HG03521 (cell line): ENCODE data around the gene ZP3.
A peak's percentile ranks its signal among the peaks of the same experiment; 100 is the strongest.
"Not testable (repeated sequence)": the region's sequence is repeated elsewhere in the genome, so short reads cannot be mapped to it uniquely, and the experiment has no call there.

Experiments
- ATAC-seq: cut with Tn5 transposase; IDR thresholded peaks from one replicate; pipeline ENCODE4 v1.9.1; 2021; ENCODE audit warnings: mild to moderate bottlenecking, moderate library complexity; ENCODE audit not compliant: unreplicated experiment

Gene ZP3

DNA sequence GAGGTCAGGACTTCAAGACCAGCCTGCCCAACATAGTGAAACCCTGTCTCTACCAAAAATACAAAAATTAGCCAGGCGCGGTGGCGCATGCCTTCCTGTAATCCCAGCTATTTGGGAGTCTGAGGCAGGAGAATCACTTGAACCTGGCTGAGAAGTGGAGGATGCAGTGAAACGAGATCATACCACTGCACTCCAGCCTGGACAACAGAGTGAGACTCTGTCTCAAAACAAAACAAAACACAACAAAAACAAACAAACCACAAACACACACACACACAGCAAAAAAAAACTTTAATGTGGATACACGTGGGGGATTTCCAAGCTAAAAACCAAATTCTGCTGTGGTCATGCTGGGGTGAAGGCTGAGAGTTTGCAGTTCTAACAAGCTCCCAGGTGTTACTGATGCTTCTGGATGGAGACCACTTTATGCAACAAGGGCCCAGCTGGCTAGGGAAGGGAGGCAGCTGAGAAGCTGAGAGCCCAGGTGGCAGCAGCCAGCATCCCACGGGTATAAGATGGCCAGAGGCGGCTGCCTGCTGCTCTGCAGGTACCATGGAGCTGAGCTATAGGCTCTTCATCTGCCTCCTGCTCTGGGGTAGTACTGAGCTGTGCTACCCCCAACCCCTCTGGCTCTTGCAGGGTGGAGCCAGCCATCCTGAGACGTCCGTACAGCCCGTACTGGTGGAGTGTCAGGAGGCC, at the start of gene ZP3:
Gene ZP3, plus strand, starts transcription at position 538 of the 699 bp plus-strand sequence. Its CDS starts 15 bp downstream, at position 553.
- no peak for ATAC-seq

DNA sequence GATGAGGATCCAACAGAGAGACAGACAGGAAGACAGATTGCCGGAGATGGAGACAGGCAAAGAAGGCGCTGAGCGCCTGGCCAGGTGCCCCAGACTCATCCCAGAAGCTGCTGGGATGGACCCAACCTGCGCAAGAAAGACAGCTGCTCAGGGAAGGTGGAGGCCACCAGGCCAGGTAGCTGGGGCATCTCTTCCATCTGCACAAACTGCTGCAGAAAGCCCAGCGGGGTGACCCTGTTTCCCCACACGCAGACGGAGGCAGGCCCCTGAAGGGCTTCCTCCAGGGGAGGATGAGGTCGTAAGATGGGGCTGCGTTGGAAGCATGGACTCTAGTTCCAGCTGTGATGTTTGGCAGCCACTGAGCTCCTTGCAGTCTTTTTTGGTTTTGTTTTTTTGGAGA, 49.5 kb upstream of the ZP3 start:
- no peak for ATAC-seq

DNA sequence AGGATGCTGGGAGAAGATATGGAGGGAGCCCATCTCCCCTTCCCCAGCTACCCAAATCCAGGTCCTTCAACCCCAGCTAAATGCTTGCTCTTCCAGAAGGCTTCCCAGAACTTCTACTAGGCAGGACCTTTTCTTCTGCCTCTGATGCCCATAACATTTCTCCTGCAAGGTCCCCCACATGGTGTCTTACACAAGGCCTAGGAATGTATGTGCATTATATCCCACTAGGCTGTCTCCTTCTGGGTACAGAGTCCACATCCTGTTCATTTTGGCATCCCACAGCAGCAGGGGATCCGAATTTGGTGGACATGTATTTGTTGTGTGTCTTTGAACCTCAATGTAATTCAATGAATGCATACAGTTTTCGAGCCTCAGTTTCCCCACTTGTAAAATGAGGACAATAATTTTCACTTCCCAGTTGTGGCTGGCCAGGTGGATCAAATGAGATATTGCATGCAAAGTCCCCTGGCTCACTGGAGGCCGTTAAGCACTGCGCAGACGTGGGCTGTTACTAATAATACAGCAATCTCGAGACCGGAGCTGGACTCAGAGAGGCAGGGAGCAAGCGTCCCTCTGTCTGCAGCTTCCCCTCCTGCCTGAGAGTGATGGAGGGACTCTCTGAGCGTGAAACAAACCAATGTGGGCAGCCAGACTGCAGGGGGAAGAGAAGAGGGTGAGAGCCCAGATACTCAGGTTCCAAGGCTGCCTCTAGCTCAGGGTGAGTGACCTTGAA, 47.4 kb upstream of the ZP3 start:
- no peak for ATAC-seq

DNA sequence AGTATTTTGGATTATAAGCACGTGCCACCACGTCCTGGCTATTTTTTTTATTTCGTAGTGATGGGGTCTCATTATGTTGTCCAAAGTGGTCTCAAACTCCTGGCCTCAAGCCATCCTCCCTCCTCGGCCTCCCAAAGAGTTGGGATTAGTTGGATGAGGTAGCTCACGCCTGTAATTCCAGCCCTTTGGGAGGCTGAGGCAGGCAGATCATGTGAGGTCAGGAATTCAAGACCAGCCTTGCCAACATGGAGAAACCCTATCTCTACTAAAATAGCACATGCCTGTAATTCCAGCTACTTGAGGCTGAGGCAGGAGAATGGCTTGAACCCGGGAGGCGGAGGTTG, 44.2 kb upstream of the ZP3 start:
- ATAC-seq, result no peak

DNA sequence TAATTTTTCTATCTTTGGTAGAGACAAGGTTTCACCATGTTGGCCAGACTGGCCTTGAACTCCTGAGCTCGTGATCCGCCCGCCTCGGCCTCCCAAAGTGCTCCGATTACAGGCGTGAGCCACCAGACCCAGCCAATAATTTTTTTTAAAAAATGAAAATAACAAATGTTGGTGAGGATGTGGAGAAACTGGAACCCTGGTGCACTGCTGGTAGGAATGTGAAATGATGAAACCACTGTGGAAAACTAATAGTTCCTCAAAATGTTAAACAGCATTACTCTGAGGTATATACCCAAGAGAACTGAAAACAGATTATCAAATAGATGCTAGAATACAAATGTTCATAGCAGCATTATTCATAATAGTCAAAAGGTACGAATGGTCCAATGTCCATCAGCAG, 42.9 kb upstream of the ZP3 start:
- ATAC-seq, result no peak

DNA sequence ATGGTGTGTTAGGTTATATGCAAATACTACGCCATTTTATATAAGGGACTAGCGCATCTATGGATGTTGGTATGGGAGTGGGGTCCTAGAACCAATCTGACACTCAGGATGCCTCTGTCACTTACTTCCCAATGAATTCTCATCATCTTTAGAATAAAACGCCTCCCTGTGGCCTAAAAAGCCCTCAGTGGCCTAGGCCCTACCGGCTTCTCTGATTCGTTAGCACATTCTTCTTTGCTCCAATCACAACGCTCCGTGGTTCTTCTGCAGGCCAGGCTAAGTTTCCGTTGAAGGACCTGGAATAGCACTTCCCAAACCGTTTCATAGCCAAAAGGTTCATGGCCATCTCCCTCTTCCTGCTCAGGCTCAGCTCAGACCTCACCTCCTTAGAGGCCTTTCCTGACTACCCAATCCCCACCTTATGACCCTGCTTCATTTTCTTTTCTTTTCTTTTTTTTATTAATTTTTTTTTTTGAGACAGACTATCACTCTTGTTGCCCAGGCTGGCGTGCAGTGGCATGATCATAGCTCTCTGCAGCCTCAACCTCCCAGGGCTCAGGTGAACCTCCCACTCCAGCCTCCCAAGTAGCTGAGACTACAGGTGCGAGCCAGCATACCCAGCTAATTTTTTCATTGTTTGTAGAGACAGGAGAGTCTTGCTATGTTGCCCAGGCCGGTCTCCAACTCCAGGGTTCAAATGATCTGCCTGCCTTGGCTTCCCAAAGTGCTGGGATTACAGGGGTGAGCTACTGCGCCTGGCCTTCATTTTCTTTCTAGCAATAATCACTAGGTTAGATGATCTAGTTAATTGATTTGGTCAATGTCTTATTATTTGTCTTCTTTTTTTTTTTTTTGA, 41.4 kb upstream of the ZP3 start:
- ATAC-seq, result no peak

DNA sequence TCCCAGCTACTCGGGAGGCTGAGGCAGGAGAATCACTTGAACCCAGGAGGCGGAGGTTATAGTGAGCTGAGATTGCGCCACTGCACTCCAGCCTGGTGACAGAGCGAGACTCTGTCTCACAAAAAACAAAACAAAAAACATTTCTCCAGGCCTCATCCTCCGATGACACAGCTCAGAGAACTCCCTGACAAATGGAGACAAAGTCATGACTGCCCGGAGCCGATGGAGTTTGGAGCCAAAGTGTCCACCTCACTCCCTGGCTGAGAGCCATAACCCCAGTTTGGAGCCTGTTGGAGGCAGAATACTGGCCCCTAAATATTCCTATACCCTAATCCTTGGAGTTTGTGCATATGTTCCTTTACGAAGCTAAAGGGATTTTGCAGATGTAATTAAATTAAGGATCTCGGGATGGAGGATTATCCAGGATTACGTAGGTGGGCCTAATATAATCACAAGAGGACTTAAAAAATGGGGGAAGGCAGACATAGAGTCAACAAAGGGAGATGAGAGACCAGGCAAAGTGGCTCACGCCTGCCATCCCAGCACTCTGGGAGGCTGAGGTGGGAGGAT, 38.0 kb upstream of the ZP3 start:
- no peak for ATAC-seq

DNA sequence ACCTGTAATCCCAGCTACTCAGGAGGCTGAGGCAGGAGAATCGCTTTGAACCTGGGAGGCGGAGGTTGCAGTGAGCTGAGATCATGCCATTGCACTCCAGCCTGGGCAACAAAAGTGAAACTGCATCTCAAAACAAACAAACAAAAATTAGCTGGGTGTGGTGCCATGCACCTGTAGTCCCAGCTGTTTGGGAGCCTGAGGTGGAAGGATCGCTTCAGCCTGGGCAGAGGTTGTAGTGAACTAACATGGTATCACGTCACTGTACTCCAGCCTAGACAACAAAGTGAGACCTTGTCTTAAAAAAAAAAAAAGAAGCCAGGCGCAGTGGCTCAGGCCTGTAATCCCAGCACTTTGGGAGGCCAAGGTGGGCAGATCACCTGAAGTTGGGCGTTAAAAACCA, 37.0 kb upstream of the ZP3 start:
- not testable (repeated sequence) for ATAC-seq

DNA sequence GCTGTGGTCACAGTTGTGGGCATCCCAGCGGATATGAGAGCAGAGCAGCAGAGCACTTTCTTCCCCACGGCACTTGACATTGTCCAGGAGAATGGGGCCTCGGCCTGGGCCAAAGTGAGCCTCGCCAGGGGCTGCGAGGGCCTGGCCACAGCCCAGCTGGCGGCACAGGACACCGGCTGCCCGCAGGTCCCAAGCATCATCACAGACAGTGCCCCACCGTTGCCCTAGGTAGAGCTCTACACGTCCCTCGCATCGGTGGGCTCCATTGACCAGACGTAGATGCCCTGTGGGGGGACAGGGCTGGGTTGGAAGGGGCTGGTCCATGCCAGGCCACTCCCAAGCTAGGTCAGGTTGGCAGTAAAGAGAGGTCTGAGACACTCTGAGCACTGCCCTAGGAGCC, 34.7 kb upstream of the ZP3 start:
- no peak for ATAC-seq

DNA sequence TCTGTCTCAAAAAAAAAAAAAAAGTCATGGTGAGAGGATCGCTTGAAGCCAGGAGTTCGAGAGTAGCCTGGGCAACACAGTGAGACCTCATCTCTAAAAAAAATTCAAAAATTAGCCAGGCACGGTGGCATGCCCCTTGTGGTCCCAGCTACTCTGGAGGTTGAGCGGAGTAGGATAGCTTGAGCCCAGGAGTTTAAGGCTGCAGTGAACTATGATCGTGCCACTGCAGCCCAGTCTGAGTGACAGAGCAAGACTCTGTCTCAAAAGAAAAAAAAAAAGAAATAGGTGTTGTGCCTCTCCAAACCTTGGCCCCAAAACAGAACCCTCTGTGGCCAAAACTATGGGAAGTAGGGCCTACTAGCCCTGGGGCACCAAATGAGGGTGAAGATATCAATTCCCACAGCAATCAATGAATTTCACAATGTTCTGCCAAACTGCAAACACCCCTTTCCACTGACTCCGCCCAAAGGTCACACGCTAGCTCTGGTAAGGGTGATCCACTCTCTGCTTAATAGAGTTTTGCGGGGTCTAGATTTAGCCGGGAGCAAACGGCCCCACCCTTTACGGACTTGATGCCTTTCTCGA, 32.1 kb upstream of the ZP3 start:
- ATAC-seq, result no peak

DNA sequence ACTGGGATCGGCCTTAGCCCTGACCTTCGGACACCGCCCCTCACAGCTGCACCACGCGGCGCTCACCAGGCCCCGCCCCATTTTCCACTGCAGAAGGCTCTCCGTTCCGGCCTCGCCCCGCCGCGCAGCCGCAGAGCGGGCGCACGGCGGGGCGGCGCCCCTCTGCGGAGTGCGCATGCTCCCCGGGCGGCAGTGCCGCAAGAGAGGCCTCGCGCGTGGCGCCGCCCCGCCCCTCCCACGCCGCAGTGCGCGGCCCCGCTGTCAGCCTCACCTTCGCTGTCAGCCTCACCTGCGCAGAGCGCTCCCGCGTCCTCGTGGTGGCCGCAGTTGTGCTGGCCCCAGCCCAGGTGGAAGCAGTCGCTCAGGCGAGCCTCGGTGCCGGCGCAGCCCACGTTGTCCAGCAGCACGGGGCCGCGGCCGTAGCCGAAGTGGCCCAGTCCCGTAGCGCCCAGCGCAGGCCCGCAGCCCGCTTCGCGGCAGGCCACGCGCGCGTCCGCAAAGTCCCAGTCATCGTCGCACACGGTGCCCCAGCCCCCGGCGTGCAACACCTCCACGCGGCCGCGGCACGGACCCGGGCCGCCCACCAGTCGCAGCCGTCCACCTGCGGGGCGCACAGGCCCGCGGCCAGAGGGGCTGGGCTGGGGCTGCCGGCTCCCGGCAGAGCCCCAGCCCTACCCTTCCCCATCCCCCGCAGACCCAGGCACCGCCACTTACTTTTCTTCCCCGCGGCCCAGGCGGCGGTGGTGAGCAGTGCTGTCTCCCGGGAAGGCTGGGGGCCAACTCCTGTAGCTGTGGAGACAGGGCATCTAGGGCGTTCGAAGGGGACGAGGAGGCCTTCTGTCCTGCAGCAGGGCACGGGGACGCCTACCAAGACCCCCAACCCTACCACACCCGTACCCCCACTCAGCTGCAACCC, 31.4 kb upstream of the ZP3 start:
- peak; percentile 85 for ATAC-seq

DNA sequence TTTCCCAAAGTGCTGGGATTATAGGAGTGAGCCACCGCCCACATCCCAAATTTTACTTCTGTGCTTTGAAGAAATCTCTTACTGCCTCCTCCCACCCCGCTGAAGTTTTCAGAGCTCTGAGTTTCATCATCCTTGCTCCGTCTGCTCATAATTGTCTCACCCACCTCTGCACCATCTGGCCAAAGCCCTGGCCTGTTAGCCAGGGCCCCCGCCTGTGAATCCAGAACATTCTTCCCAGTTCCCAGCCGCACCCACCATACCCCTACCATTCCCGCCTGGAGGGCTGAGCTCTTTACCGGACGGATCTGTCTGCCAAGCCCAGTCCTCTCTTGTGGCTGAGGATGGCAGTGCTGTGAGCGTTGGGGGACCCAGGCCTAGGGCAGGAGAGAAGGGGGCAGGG, 29.8 kb upstream of the ZP3 start:
- no peak for ATAC-seq

DNA sequence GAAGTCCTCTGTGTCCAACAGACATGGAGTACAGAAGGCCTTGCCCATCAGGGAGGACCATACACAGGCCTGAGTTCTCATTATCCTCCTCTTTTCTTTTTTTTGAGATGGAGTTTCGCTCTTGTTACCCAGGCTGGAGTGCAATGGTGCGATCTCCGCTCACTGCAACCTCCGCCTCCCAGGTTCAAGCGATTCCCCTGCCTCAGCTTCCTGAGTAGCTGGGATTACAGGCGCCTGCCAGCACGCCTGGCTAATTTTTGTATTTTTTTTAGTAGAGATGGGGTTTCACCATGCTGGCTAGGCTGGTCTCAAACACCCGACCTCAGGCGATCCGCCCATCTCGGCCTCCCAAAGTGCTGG, 29.2 kb upstream of the ZP3 start:
- ATAC-seq, result not testable (repeated sequence)

DNA sequence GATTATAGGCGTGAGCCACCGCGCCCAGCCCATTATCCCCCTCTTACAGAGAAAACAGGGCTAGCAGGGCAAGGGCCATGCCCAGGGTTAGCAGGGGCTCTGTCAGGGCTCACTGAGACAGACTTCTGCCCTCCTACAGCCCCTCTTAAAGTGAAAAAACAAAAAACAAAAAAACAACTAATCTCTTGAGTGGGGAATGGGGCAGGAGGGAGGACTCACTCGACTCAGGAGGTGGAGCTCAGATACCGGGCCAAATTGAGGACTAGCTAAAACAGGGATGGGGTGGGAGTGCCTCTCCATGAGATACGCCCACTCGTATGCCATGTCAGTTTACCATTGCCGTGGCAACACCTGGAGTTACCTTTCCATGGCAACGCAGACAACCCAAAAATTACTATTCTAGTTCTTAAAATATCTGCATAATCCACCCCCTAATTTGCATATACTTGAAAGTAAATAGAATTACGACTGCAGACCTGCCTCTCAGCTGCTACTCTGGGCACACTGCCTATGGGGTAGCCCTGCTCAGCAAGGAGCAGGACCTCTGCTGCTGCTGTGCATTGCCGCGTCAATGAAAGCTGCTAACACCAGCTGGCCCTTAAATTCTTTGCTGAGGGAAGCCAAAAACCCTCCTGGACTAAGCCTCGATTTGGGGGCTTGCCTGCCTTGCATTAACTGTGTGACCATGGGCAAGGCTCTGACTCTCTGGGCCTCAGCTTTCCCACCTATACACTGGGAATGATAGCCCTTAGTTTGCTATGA, 28.6 kb upstream of the ZP3 start:
- no peak for ATAC-seq

DNA sequence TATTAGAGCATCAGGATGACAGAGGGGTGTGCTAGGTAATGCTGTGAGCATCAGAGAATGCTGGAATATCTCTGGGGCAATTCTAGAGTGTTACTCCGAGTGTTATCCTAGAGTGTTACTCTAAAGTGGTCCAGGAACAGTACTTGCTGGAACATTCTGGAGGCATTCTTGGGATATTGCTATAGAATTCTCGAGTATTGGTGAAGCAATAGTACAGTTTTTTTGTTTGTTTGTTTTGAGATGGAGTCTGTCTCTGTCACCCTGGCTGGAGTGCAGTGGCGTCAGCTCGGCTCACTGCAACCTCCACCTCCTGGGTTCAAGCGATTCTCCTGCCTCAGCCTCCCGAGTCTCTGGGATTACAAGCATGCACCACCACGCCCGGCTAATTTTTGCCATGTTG, 27.9 kb upstream of the ZP3 start:
- ATAC-seq, result no peak

DNA sequence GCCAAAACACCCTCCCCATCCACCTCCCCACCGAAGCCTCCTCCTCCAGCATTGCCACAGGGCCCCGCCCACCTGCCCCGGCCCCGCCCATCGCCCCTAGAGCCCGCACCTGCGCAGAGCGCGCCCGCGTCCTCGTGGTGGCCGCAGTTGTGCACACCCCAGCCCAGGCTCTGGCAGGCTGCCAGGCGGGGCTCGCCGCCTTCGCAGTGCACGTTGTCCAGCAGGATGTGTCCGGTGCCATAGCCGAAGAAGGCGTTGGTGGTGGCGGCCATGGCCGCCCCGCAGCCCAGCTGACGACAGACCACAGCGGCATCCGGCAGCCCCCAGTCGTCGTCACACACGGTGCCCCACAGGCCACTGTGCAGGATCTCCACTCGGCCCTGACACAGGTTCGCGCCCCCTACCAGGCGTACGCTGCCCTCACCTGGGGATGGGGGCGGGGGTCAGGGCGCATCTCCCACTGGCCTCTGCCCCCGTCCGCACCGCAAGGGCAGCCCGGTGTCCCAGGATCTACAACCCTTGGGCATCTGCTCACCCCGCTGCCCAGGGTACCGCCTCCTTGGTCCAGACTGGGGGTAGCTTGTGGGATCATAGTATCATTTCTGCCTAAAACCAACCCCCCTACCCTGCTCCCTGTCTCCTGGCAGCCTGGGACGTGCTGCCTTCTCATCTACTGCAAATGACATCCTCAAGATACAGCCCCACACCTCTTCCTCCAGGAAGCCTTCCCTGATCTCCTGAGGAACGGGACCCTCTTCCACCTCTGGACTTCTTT, 27.2 kb upstream of the ZP3 start:
- ATAC-seq, result no peak

DNA sequence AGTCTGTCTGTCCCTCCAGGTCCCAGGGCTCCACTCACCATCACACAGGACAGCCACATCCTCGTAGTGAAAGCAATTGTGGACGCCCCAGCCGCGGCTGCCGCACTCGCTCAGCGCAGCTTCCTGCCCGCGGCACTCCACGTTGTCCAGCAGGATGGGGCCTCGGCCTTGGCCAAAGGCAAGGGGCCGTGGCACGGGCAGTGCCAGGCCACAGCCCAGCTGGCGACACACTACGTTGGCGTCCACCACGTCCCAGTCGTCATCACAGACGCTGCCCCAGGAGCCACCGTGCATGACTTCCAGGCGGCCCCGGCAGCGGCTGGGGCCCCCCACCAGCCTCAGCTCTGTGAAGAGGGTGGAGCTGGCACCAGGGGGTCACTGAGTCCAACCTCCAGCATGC, 24.5 kb upstream of the ZP3 start:
- ATAC-seq, result no peak

DNA sequence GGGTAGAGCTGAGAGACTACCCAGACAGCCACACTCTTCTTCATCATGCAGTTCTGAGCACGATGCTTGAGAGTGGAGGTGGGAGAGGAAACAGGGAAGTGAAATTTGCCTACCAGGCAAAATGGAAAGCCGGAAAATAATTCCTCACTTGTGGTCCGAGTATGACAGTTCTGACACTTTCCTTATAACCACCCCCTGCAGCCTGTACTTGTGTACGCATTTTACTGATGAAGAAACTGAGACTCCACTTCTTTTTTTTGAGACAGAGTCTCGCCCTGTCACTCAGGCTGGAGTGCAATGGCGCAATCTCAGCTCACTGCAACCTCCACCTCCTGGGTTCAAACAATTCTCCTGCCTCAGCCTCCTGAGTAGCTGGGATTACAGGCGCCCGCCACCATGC, 21.7 kb upstream of the ZP3 start:
- ATAC-seq, result not testable (repeated sequence)
